Lung (tissue), 12 donors: ENCODE measurements around the gene ELOF1. TPM values are rescaled to one million over a fixed set of nuclear protein-coding genes. Genes with fewer than 3 reads are reported as not detected.

Experiments used
- ATAC-seq: fragments of 200-7000 bp; cut with Tn5 transposase; one replicate; pipeline ENCODE4 v1.9.1; 2020; ENCODE audit warnings: moderate number of reproducible peaks; ENCODE audit not compliant: insufficient read depth, low FRiP score
- DNase-seq, 3 donors: peaks; one replicate each; pipeline ENCODE4 v3.0.0-alpha.2; 2013 to 2017
- H3K27ac ChIP-seq, 2 donors: one replicate each; pipeline ENCODE4 v1.5.1; 2013; ENCODE audit warnings: mild to moderate bottlenecking in 2 of 2, moderate library complexity in 2 of 2, control low read depth in 1 of 2, inconsistent platforms in 1 of 2, low read depth in 1 of 2, low read length in 1 of 2
- H3K27me3 ChIP-seq, 3 donors: one replicate each; pipeline ENCODE4 v1.5.1; 2013; ENCODE audit warnings: low read length in 2 of 3; ENCODE audit not compliant: control insufficient read depth in 3 of 3, insufficient read depth in 3 of 3
- H3K36me3 ChIP-seq, 4 donors: one replicate each; pipeline ENCODE4 v1.5.1; 2013; ENCODE audit warnings: low read length in 4 of 4, mild to moderate bottlenecking in 1 of 4, moderate library complexity in 1 of 4; ENCODE audit not compliant: control insufficient read depth in 4 of 4, insufficient read depth in 4 of 4
- H3K4me1 ChIP-seq, 5 donors: one replicate each; pipeline ENCODE4 v1.5.1; 2013; ENCODE audit warnings: low read length in 5 of 5, mild to moderate bottlenecking in 2 of 5, moderate library complexity in 1 of 5; ENCODE audit not compliant: control insufficient read depth in 5 of 5, insufficient read depth in 5 of 5
- H3K4me3 ChIP-seq: one replicate; pipeline ENCODE4 v1.5.1; 2013; ENCODE audit warnings: mild to moderate bottlenecking, control low read depth, moderate library complexity
- H3K9ac ChIP-seq, 2 donors: one replicate each; pipeline ENCODE4 v1.5.1; 2013; ENCODE audit warnings: low read length in 2 of 2, control low read depth in 1 of 2; ENCODE audit not compliant: insufficient read depth in 1 of 2
- H3K9me3 ChIP-seq, 4 donors: one replicate each; pipeline ENCODE4 v1.5.1; 2013; ENCODE audit warnings: low read length in 3 of 4, mild to moderate bottlenecking in 1 of 4, moderate library complexity in 1 of 4; ENCODE audit not compliant: control insufficient read depth in 4 of 4, insufficient read depth in 3 of 4
- WGBS, 2 donors: extraction: QIAGEN DNeasy Blood & Tissue Kit; methylation state at CpG; one replicate each; pipeline ENCODE4 v1.1.7; 2013; 5-methylcytosine and 5-hydroxymethylcytosine counted together
- polyA plus RNA-seq, 2 donors: library from polyadenylated mRNA; stranded (reverse); fragments of 200-250 nt; gene quantifications; one replicate each; pipeline ENCODE4 v1.2.1, GENCODE V29; 2013
- total RNA-seq, 2 donors: library from RNA; depleted of rRNA in 1 of 2; stranded (reverse); fragments of >200 nt in 1 of 2; gene quantifications; one replicate each; pipeline ENCODE4 v1.2.1, GENCODE V29; 2014 to 2021
- TF ChIP-seq, protein P1 (sequence below): IDR thresholded peaks from 2 replicates; pipeline ENCODE4 v1.5.1; 2012; ENCODE audit warnings: mild to moderate bottlenecking; ENCODE audit errors: control extremely low read depth, extremely low read depth
- donor health status: control.
- donor health status: control.
- donor health status: Bipolar disorder and iron deficiency.
- donor health status: healthy.
- donor health status: DM: yes; HTN: yes; CAD: no.

Gene ELOF1
- total and polyA plus RNA-seq, 4 donors = 19.2 to 82.8 (median 60.5) TPM

- H3K27ac ChIP-seq = peak overlapping the region in 1 of 2 donors; percentile 74
- ATAC-seq = no peak
Measured at GRCh38 chr19:11534948-11535347, 24.1 kb downstream of the ELOF1 start.

GRCh38 chr19:11534538-11534937, 24.5 kb downstream of the ELOF1 start:
- no peak for ATAC-seq
- TF ChIP-seq, protein P1, sequence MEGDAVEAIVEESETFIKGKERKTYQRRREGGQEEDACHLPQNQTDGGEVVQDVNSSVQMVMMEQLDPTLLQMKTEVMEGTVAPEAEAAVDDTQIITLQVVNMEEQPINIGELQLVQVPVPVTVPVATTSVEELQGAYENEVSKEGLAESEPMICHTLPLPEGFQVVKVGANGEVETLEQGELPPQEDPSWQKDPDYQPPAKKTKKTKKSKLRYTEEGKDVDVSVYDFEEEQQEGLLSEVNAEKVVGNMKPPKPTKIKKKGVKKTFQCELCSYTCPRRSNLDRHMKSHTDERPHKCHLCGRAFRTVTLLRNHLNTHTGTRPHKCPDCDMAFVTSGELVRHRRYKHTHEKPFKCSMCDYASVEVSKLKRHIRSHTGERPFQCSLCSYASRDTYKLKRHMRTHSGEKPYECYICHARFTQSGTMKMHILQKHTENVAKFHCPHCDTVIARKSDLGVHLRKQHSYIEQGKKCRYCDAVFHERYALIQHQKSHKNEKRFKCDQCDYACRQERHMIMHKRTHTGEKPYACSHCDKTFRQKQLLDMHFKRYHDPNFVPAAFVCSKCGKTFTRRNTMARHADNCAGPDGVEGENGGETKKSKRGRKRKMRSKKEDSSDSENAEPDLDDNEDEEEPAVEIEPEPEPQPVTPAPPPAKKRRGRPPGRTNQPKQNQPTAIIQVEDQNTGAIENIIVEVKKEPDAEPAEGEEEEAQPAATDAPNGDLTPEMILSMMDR = no peak
- WGBS, 2 donors = 35 to 58% methylated on average over 1 of the region's 1 CpG

More at GRCh38 chr19:11534948-11535347, 24.1 kb downstream of the ELOF1 start:
- peak in 1 of 3 donors; percentile 26 for DNase-seq
- TF ChIP-seq, protein P1 = no peak
- 66 to 71% methylated on average over 5 of the region's 5 CpGs for WGBS, 2 donors
- H3K27me3 ChIP-seq = peaks cover 0 to 8% (median 6%) of the 10 kb centered on the region in 3 donors
- H3K4me1 ChIP-seq = peaks cover 0 to 13% (median 4%) of the 10 kb centered on the region in 5 donors
- no peak overlapping the region for H3K9ac ChIP-seq
- H3K4me3 ChIP-seq = no peak overlapping the region
- H3K9me3 ChIP-seq = no peaks in the 10 kb centered on the region
- no peaks in the 10 kb centered on the region for H3K36me3 ChIP-seq

DNA sequence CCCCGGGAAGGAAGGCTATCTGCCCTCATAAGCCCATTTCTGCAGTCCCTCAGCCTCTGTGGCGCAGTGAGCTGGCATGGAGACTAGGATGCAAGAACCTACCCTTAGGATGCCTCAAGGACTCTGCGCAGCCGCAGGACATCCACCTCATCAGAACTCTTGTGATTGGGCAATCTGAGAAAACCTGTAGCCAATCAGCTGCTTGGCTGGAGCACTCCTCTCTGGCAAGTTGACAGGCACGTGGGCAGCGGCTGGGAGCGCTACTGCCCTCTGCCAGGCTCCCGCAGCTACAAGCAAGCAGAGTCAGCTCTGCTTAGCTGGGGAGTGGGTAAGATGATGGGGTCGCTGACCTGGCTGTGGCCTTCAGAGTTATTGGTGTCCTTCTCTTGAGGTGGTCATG, 28.6 kb downstream of the ELOF1 start:
- TF ChIP-seq, protein P1 = no peak
- Histone ChIP-seq H3K36me3 (no peaks in the 10 kb centered on the region), H3K27ac (peak overlapping the region in 1 of 2 donors; percentile 46), H3K4me3 (no peak overlapping the region), H3K27me3 (no peaks in the 10 kb centered on the region), H3K4me1 (peaks cover 0 to 11% (median 5%) of the 10 kb centered on the region in 5 donors), H3K9ac (no peak overlapping the region), H3K9me3 (no peaks in the 10 kb centered on the region)
- no peak for ATAC-seq
- WGBS, 2 donors = 23 to 24% methylated on average over 9 of the region's 9 CpGs
- peak; percentile 79 to 85 (median 84) for DNase-seq

More at GRCh38 chr19:11534538-11534937, 24.5 kb downstream of the ELOF1 start:
- no peak for DNase-seq
- Histone ChIP-seq H3K27me3 (peaks cover 0 to 6% (median 5%) of the 10 kb centered on the region in 3 donors), H3K9me3 (no peaks in the 10 kb centered on the region), H3K4me3 (no peak overlapping the region), H3K27ac (no peak overlapping the region), H3K4me1 (peaks cover 0 to 13% (median 4%) of the 10 kb centered on the region in 5 donors), H3K36me3 (no peaks in the 10 kb centered on the region), H3K9ac (no peak overlapping the region)
